Measurements from ENCODE around the gene GATAD1.
"Not testable (repeated sequence)": the region's sequence is repeated elsewhere in the genome, so short reads cannot be mapped to it uniquely, and the experiment has no call there.

GATAD1 gene

GRCh38 chr7:92483624-92484023 is 36.3 kb downstream of the GATAD1 start:
- not testable (repeated sequence) for DNase-seq (ENCODE audit: low read depth)

GRCh38 chr7:92484226-92484625 is 36.9 kb downstream of the GATAD1 start:
- DNase-seq (ENCODE audit: low read depth), result not testable (repeated sequence)

- no peak for DNase-seq (ENCODE audit: low read depth)
Measured at GRCh38 chr7:92485267-92485892, 38.1 kb downstream of the GATAD1 start.

GRCh38 chr7:92485974-92486373 is 38.7 kb downstream of the GATAD1 start:
- no peak for DNase-seq (ENCODE audit: low read depth)

- no peak for DNase-seq (ENCODE audit: low read depth)
Measured at GRCh38 chr7:92487804-92488203, 40.5 kb downstream of the GATAD1 start.

GRCh38 chr7:92489634-92490033 is 42.4 kb downstream of the GATAD1 start:
- no peak for DNase-seq (ENCODE audit: low read depth)

- DNase-seq (ENCODE audit: low read depth), result no peak
Measured at GRCh38 chr7:92496876-92497275, 49.6 kb downstream of the GATAD1 start.

- DNase-seq (ENCODE audit: low read depth), result no peak
Measured at GRCh38 chr7:92498557-92498956, 51.3 kb downstream of the GATAD1 start.

- DNase-seq (ENCODE audit: low read depth), result no peak
Measured at GRCh38 chr7:92503767-92504166, 56.5 kb downstream of the GATAD1 start.

- no peak for DNase-seq (ENCODE audit: low read depth)
Measured at GRCh38 chr7:92504563-92504962, 57.3 kb downstream of the GATAD1 start.

- no peak for DNase-seq (ENCODE audit: low read depth)
Measured at GRCh38 chr7:92506363-92506762, 59.1 kb downstream of the GATAD1 start.

GRCh38 chr7:92508946-92509345 is 61.7 kb downstream of the GATAD1 start:
- no peak for DNase-seq (ENCODE audit: low read depth)
